Ovary (tissue), 9 donors: ENCODE data around the gene MECP2. TPM values are rescaled to one million over a fixed set of nuclear protein-coding genes. Genes with fewer than 3 reads are reported as not detected.

Source experiments
- DNase-seq, 5 donors: peaks; one replicate each; pipeline ENCODE4 v3.0.0-alpha.2; 2019 to 2020
- H3K27ac ChIP-seq, 2 donors: fragments of 200-600 bp; one replicate each; pipeline versions ENCODE4 v1.5.1 to v1.8.0; 2019 to 2022
- H3K27me3 ChIP-seq: fragments of 200-600 bp; one replicate; pipeline ENCODE4 v1.8.0; 2022
- H3K36me3 ChIP-seq: fragments of 200-600 bp; sonication (generic); one replicate; pipeline ENCODE4 v1.5.1; 2019
- H3K4me1 ChIP-seq: one replicate; pipeline ENCODE4 v1.8.1; 2013; ENCODE audit warnings: mild to moderate bottlenecking, moderate library complexity; ENCODE audit not compliant: insufficient read depth
- H3K4me3 ChIP-seq: fragments of 200-600 bp; sonication (generic); one replicate; pipeline ENCODE4 v1.5.1; 2017
- H3K9me3 ChIP-seq, 2 donors: fragments of 200-600 bp in 1 of 2; sonication (generic) in 1 of 2; one replicate each; pipeline versions ENCODE4 v1.5.1 to v1.8.1; 2013 to 2019; ENCODE audit warnings: mild to moderate bottlenecking in 1 of 2, moderate library complexity in 1 of 2
- EP300 ChIP-seq: sonication (generic); formaldehyde crosslinking; IDR thresholded peaks from one replicate; pipeline ENCODE4 v1.6.1; 2017; ENCODE audit warnings: antibody characterized with exemption
- POLR2A ChIP-seq: fragments of 450-650 bp; IDR thresholded peaks from one replicate; pipeline ENCODE4 v1.6.1; 2017; ENCODE audit warnings: antibody characterized with exemption, mild to moderate bottlenecking, moderate library complexity
- whole genome bisulfite sequencing, 3 donors: extraction: QIAGEN DNeasy Blood & Tissue Kit in 1 of 3; methylation state at CpG; one replicate each; pipeline versions ENCODE4 v1.1.5 to v1.1.7; 2013 to 2017; 5-methylcytosine and 5-hydroxymethylcytosine counted together
- intact Hi-C, 4 donors: fragments of 100-400 bp; cut with DNase I; formaldehyde crosslinking; loops; one replicate each; pipeline versions ENCODE4 v1.11.0 to v1.15.1; 2022 to 2023
- polyA plus RNA-seq, 2 donors: library from polyadenylated mRNA; stranded (reverse); fragments of 200-250 nt in 1 of 2; fragments of 350-450 nt in 1 of 2; fragmentation: Illumina TruSeq in 1 of 2; extraction: RNeasy Lipid Tissue Mini Kit (QIAGEN cat#74804) in 1 of 2; gene quantifications; one replicate each; pipeline ENCODE4 v1.2.3, GENCODE V29; 2013 to 2014
- total RNA-seq, 7 donors: library from RNA; depleted of rRNA in 2 of 7; stranded (reverse); fragments of >200 nt in 2 of 7; fragmentation: NEBNext Ultra II Directional in 3 of 7; extraction: Animal tissue kit (Norgen Biotek cat#: 25700) in 3 of 7; gene quantifications; one replicate each; pipeline versions ENCODE4 v1.1.0 to v1.2.4, GENCODE V29; 2016 to 2023
- TF ChIP-seq, protein P1 (sequence below), 3 donors: fragments of 450-650 bp in 2 of 3; fragments of 200-600 bp in 1 of 3; IDR thresholded peaks; one replicate each; pipeline versions ENCODE4 v1.5.1 to v1.8.0; 2016 to 2022; ENCODE audit warnings: antibody characterized with exemption in 3 of 3, mild to moderate bottlenecking in 1 of 3
- donor health status: DM: no; HTN: no; CAD: no; lungs with moderate emphysema.
- donor health status: DM: no; HTN: no; CAD: no.
- donor health status: Bipolar disorder and iron deficiency.
- donor health status: DM: yes; HTN: yes; CAD: no.
- donor health status: DM: no; HTN: no; CAD: no.
- donor health status: DM: yes; HTN: yes; CAD: no.

Gene MECP2
- total and polyA plus RNA-seq, 9 donors: 26.8 to 91.2 (median 62.2) TPM

DNA sequence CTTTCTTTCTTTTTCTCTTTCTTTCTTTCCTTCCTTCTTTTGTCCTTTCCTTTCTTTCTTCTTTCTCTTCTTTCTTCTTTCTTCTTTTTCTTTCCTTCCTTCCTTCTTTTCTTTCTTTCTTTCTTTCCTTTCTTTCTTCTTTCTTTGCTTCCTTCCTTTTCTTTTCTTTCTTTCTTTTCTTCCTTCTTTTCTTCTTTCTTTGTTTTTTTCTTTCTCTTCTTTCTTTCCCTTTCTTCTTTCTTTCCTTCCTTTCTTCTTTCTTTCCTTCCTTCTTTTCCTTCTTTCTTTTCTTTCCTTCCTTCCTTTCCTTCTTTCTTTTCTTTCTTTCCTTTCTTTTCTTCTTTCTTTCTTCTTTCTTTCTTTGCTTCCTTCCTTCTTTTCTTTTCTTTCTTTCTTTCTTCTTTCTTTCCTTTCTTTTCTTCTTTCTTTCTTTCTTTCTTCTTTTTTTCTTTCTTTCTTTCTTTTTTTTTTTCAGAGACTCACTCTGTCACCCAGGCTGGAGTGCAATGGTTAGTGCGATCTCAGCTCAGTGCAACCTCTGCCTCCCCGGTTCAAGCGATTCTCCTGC lies 106.4 kb downstream of the MECP2 start:
- Histone ChIP-seq H3K27ac (no peak overlapping the region), H3K27me3 (no peaks in the 10 kb centered on the region), H3K9me3 (no peaks in the 10 kb centered on the region), H3K4me3 (no peak overlapping the region), H3K36me3 (no peaks in the 10 kb centered on the region), H3K4me1 (no peaks in the 10 kb centered on the region)
- WGBS, 3 donors: 94 to 97% (median 95%) methylated on average over 3 of the region's 3 CpGs
- TF ChIP-seq POLR2A: no peak
- TF ChIP-seq, protein P1, sequence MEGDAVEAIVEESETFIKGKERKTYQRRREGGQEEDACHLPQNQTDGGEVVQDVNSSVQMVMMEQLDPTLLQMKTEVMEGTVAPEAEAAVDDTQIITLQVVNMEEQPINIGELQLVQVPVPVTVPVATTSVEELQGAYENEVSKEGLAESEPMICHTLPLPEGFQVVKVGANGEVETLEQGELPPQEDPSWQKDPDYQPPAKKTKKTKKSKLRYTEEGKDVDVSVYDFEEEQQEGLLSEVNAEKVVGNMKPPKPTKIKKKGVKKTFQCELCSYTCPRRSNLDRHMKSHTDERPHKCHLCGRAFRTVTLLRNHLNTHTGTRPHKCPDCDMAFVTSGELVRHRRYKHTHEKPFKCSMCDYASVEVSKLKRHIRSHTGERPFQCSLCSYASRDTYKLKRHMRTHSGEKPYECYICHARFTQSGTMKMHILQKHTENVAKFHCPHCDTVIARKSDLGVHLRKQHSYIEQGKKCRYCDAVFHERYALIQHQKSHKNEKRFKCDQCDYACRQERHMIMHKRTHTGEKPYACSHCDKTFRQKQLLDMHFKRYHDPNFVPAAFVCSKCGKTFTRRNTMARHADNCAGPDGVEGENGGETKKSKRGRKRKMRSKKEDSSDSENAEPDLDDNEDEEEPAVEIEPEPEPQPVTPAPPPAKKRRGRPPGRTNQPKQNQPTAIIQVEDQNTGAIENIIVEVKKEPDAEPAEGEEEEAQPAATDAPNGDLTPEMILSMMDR (IDR thresholded peaks at IDR 0.05): no peak
- TF ChIP-seq EP300: no peak
- DNase-seq: no peak
- intact Hi-C loops: no loop called here

DNA sequence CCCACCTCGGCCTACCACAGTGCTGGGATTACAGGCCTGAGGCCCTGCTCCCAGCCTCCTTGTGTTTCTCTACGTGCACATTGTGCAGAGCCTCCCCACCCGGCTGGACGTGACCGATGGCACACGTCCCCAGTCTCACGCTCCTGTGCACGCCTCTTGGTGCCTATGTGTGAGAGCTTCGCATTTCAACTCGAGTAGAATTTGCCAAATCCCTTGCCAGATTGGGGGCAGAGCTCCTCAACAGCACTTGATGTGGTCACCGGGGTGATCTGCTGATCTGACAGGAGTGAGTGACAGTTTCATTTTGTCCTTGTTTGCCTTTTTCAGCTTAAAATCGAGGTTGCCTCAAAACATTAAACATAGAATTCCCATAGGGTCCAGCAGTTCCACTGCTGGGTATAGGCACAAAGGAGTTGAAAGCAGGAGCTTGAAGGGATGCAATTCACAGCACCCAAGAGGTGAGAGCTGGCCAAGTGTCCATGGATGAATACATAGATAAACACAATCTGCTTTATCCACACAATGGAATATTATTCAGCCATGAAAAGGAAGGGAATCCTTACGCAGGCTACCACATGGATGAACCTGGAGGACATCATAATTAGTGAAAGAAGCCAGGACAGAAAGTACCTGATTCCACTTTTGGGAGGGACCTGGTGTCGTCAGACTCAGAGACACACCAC lies 107.4 kb downstream of the MECP2 start:
- DNase-seq: no peak
- intact Hi-C loops: no loop called here
- Histone ChIP-seq H3K9me3 (no peaks in the 10 kb centered on the region), H3K27me3 (no peaks in the 10 kb centered on the region), H3K27ac (no peak overlapping the region), H3K36me3 (no peaks in the 10 kb centered on the region), H3K4me3 (no peak overlapping the region), H3K4me1 (no peaks in the 10 kb centered on the region)
- TF ChIP-seq, protein P1 (IDR thresholded peaks at IDR 0.05): no peak
- TF ChIP-seq POLR2A (no peak), EP300 (no peak)
- 90 to 92% (median 92%) methylated on average over 14 of the region's 14 CpGs for WGBS, 3 donors

DNA sequence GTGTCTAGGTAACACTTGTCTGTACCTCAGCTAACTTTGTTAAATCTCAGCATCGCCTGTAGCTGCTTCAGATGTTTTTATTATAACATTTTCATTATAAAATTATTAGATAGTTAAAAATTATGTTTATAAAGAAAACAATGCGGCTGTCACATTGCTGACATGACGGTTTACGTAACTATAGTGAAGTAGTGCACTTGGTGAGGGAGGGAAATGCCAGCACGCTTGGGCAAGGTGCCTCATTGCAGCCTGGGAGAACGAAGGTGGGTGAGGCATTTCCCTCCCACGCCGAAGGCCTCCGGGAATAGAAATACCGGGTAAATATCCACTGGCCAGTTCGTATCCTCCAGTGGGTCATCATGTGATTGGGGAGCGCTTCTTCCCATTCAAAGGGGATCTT lies 109.0 kb downstream of the MECP2 start:
- intact Hi-C loops: no loop called here
- no peak for DNase-seq
- 72 to 81% (median 73%) methylated on average over 12 of the region's 12 CpGs for WGBS, 3 donors

DNA sequence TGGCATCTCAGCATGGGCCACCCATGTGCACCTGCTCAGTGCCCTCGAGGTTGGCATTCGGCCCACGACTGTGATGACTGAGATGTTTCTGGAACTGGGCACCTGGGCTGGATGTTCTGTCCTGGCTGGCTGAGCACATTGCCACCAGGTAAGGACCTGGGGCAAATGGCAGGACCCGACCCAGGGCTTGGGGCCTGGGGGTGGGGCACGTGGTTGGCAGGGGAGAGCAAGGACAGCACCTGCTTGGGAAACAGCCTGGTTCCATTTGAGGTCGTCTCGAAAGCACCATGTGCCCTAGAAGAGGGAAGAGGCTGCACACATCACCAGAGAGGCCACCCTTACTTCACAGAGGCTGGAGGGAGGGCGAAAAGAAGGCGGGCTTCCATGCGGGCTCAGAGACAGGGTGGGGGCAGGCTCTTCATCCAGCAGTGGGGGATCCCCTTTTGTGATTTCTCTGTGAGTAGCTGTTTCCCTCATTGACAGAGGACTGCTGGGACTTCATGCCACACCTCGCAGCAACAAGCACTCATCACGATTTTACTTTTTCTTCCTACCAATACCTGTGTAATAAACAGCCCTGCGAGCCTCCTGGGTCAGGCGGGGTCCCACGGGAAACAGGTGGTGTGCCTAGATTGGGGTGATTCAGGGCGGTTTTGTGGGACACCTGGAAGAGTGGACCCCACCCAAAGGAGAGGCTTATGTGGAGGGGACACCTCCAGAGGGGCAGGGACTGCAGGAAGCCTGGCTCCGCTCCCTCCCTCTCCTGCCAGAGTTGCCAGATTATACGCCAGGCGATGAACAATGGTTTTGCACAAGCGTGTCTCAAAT lies 113.0 kb downstream of the MECP2 start:
- TF ChIP-seq, protein P1 (IDR thresholded peaks at IDR 0.05): no peak
- TF ChIP-seq POLR2A (no peak), EP300 (no peak)
- Histone ChIP-seq H3K27ac (peak overlapping the region in 1 of 2 donors; percentile 68), H3K9me3 (no peaks in the 10 kb centered on the region), H3K4me3 (no peak overlapping the region), H3K4me1 (peaks cover 5% of the 10 kb centered on the region), H3K27me3 (no peaks in the 10 kb centered on the region), H3K36me3 (no peaks in the 10 kb centered on the region)
- intact Hi-C loops: no loop called here
- DNase-seq: no peak
- WGBS, 3 donors: 76 to 82% (median 80%) methylated on average over 20 of the region's 20 CpGs

More for the DNA sequence above, 109.0 kb downstream of the MECP2 start:
- Histone ChIP-seq H3K36me3 (no peaks in the 10 kb centered on the region), H3K4me1 (no peaks in the 10 kb centered on the region), H3K27ac (no peak overlapping the region), H3K4me3 (no peak overlapping the region), H3K9me3 (no peaks in the 10 kb centered on the region), H3K27me3 (no peaks in the 10 kb centered on the region)
- no peak for TF ChIP-seq POLR2A
- no peak for TF ChIP-seq EP300
- TF ChIP-seq, protein P1 (IDR thresholded peaks at IDR 0.05): no peak
